DOHH2 (cell line): Measurements from ENCODE around the gene TIGD1.
A peak's percentile ranks its signal among the peaks of the same experiment; 100 is the strongest.

Experiments
- H3F3A ChIP-seq: fragments of 200-600 bp; sonication (generic), shearing (Covaris generic); 2 replicates; pipeline ENCODE4 v1.6.0; 2016; ENCODE audit warnings: antibody characterized with exemption, mild to moderate bottlenecking; ENCODE audit not compliant: control insufficient read depth, insufficient read depth
- H3K27ac ChIP-seq: fragments of 200-600 bp; sonication (generic); 2 replicates; pipeline ENCODE4 v1.5.1; 2014; ENCODE audit warnings: low read depth, mild to moderate bottlenecking, low read length, moderate library complexity
- H3K27me3 ChIP-seq: fragments of 200-600 bp; sonication (generic); 2 replicates; pipeline ENCODE4 v1.6.1; 2014; ENCODE audit warnings: mild to moderate bottlenecking, low read length, mixed read lengths; ENCODE audit not compliant: control insufficient read depth
- H3K36me3 ChIP-seq: fragments of 200-600 bp; sonication (generic); 2 replicates; pipeline ENCODE4 v1.6.1; 2014; ENCODE audit warnings: mild to moderate bottlenecking, low read length, moderate library complexity, mixed read lengths; ENCODE audit not compliant: control insufficient read depth
- H3K4me1 ChIP-seq: fragments of 200-600 bp; sonication (generic); 2 replicates; pipeline ENCODE4 v1.6.1; 2014; ENCODE audit warnings: mild to moderate bottlenecking, low read length, mixed read lengths; ENCODE audit not compliant: control insufficient read depth
- H3K4me2 ChIP-seq: fragments of 200-600 bp; sonication (generic); 2 replicates; pipeline ENCODE4 v1.6.0; 2014; ENCODE audit warnings: mild to moderate bottlenecking, low read length, moderate library complexity
- H3K4me3 ChIP-seq: fragments of 200-600 bp; sonication (generic); 2 replicates; pipeline ENCODE4 v1.5.1; 2014; ENCODE audit warnings: mild to moderate bottlenecking, low read length, mixed read lengths
- H3K79me2 ChIP-seq: fragments of 200-600 bp; sonication (generic); 2 replicates; pipeline ENCODE4 v1.6.1; 2014; ENCODE audit warnings: mild to moderate bottlenecking, low read length, mixed read lengths; ENCODE audit not compliant: control insufficient read depth
- H3K9me2 ChIP-seq: fragments of 200-600 bp; sonication (generic); replicated peaks from 2 replicates; pipeline ENCODE4 v1.6.1; 2014; ENCODE audit warnings: mild to moderate bottlenecking, low read length, mixed read lengths; ENCODE audit not compliant: control insufficient read depth
- H3K9me3 ChIP-seq: fragments of 200-600 bp; sonication (generic); 2 replicates; pipeline ENCODE4 v1.6.1; 2014; ENCODE audit warnings: antibody characterized with exemption, low read length, mixed read lengths; ENCODE audit not compliant: control insufficient read depth, insufficient read depth
- H4K20me1 ChIP-seq: fragments of 200-600 bp; sonication (generic); 2 replicates; pipeline ENCODE4 v1.6.0; 2014; ENCODE audit warnings: low read depth, mild to moderate bottlenecking, antibody characterized with exemption, low read length, moderate library complexity; ENCODE audit not compliant: control insufficient read depth, insufficient read depth
- EZH2phosphoT487 ChIP-seq: fragments of 200-600 bp; sonication (generic); IDR thresholded peaks from 2 replicates; pipeline ENCODE4 v1.6.1; 2017; ENCODE audit warnings: borderline replicate concordance, mild to moderate bottlenecking, antibody characterized with exemption, low read length, moderate library complexity, mixed read lengths
- TF ChIP-seq, protein P1 (sequence below): fragments of 200-600 bp; sonication (generic); IDR thresholded peaks from one replicate; pipeline ENCODE4 v1.5.1; 2014; ENCODE audit warnings: antibody characterized with exemption, mild to moderate bottlenecking, low read depth, low read length; ENCODE audit not compliant: poor library complexity, severe bottlenecking

The TIGD1 gene

DNA sequence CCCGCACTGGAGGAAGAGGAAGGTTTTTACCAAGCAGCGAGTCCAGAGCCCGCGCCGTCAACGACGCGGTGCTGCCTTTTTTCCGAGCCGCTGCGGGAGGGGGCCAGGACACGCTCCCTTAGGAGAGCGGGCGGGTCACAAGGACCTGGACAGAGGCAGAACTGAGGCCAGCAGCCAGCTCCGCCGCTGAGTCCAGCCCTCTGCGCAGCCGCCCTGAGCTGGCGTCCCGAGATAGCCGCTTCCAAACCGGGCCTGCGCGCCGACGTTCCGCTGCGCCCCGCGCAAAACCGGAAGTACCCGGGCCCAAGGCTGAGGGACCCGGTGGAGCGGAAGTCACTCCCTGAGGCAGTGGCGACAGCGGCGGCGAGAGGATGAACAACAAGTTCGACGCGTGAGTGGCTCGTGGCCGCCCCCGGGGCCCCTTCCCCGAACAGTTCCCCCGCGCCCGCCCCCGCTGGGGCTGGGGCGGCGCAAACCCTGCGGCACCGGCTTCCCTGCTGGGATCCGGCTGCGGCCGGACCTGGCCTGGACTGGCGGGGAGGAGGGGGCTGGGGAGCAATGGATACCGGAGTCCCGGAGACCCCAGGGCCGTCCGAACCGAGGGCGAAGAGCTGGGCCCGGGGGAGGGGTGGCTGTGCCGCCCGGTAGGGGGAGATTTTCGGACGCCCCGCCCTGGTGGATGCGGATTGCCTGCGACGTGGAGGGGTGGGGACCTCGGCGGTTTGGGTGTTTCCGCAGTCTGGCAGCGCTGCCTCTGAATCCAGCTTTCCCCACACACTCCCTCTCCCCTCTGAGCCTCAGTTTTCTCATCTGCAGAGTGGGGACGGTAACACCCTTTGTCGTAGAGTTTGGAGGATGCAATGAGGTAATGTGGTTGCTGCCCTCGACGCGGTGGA lies at the start of gene TIGD1, which contains the start of gene EIF4E2:
Gene TIGD1, minus strand, starts transcription at position 204 of the 896 bp plus-strand sequence. CDS start 675 bp downstream, outside the sequence.
Gene EIF4E2, plus strand, starts transcription at position 336 of the 896 bp plus-strand sequence. Its CDS starts 36 bp downstream, at position 372.
- Histone ChIP-seq H3K9me3 (no peaks in the 10 kb centered on the region), H3K4me2 (peak within 1 kb of the TSS; percentile 81), H3K36me3 (peaks cover 69% of the 10 kb centered on the region), H3K27me3 (no peaks in the 10 kb centered on the region), H4K20me1 (0 out of 2 replicates have a peak, but pooled peaks cover 6% of the 10 kb centered on the region), H3K79me2 (peaks cover 99% of the 10 kb centered on the region), H3K4me1 (peaks cover 28% of the 10 kb centered on the region), H3F3A (no peaks in the 10 kb centered on the region), H3K9me2 (no peaks in the 10 kb centered on the region), H3K27ac (peak within 1 kb of the TSS; percentile 80), H3K4me3 (peak within 1 kb of the TSS; percentile 100)
- TF ChIP-seq EZH2phosphoT487: no peak
- TF ChIP-seq, protein P1, sequence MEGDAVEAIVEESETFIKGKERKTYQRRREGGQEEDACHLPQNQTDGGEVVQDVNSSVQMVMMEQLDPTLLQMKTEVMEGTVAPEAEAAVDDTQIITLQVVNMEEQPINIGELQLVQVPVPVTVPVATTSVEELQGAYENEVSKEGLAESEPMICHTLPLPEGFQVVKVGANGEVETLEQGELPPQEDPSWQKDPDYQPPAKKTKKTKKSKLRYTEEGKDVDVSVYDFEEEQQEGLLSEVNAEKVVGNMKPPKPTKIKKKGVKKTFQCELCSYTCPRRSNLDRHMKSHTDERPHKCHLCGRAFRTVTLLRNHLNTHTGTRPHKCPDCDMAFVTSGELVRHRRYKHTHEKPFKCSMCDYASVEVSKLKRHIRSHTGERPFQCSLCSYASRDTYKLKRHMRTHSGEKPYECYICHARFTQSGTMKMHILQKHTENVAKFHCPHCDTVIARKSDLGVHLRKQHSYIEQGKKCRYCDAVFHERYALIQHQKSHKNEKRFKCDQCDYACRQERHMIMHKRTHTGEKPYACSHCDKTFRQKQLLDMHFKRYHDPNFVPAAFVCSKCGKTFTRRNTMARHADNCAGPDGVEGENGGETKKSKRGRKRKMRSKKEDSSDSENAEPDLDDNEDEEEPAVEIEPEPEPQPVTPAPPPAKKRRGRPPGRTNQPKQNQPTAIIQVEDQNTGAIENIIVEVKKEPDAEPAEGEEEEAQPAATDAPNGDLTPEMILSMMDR: peak; percentile 46

DNA sequence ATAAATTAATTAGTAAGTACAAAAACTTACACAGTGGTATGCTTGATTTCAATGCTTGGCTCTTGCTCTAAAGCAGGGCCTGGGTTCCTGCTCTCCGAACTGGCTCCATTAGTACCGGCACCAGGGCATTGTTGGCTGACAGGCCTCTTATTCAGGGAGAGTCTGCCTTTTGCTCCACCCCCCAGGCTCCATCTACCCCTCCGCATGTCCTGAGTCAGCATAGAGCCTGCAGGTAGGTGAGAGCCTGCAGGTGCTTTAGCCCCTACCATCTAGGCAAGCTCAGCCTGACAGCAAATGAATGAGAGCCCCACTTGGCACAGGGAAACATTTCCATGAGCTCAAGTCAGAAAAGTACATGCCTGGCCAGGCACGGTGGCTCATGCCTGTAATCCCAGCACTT lies 47.9 kb upstream of the TIGD1 start:
- Histone ChIP-seq H3K4me3 (no peak overlapping the region), H3K27ac (no peak overlapping the region), H3K27me3 (no peaks in the 10 kb centered on the region), H3K4me2 (no peak overlapping the region), H3K36me3 (no peaks in the 10 kb centered on the region), H3K4me1 (no peaks in the 10 kb centered on the region), H3F3A (no peaks in the 10 kb centered on the region), H3K79me2 (no peaks in the 10 kb centered on the region), H3K9me3 (no peaks in the 10 kb centered on the region), H4K20me1 (no peaks in the 10 kb centered on the region), H3K9me2 (no peaks in the 10 kb centered on the region)
- TF ChIP-seq, protein P1: no peak
- TF ChIP-seq EZH2phosphoT487: no peak

DNA sequence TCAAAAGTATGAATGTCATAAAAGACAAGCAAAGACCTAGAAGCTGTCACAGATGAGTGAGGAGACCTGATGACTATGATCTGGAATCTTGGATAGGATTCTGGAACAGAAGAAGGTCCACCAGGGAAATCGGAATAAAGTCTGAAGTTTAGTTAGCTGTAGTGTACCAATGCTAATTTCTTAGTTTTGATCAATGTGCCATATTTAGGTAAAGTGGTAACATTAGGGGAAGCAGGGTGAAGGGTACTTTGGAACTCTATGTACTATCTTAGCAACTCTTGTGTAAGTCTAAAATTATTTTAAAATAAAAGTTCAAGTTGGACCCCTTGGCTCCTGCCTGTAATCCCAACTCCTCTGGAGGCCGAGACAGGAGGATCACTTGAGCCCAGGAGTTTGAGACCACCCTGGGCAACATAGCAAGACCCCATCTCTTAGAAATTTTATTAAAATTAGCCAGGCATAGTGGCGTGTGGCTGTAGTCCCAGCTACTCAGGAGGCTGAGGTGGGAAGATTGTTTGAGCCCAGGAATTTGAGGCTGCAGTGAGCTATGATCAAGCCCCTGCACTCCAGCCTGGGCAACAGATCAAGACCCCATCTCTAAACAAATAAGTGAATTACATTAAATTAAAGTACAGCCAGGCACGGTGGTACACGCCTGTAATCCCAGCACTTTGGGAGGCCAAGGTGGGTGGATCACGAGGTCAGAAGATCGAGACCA lies 47.2 kb upstream of the TIGD1 start:
- H3K9me2 ChIP-seq: no peaks in the 10 kb centered on the region
- no peaks in the 10 kb centered on the region for H3K4me1 ChIP-seq
- H3K79me2 ChIP-seq: no peaks in the 10 kb centered on the region
- no peaks in the 10 kb centered on the region for H3F3A ChIP-seq
- no peaks in the 10 kb centered on the region for H4K20me1 ChIP-seq
- H3K36me3 ChIP-seq: no peaks in the 10 kb centered on the region
- H3K27me3 ChIP-seq: no peaks in the 10 kb centered on the region
- no peak overlapping the region for H3K4me3 ChIP-seq
- TF ChIP-seq, protein P1: no peak
- TF ChIP-seq EZH2phosphoT487: no peak
- no peaks in the 10 kb centered on the region for H3K9me3 ChIP-seq
- no peak overlapping the region for H3K27ac ChIP-seq
- H3K4me2 ChIP-seq: no peak overlapping the region
